Left colon (tissue), 2 donors: ENCODE measurements around the gene ZNF445. TPM values are rescaled to one million over a fixed set of nuclear protein-coding genes. Genes with fewer than 3 reads are reported as not detected.

Experiments
- total RNA-seq, 2 donors: library from RNA; stranded (reverse); fragmentation: NEBNext Ultra II Directional; extraction: Animal tissue kit (Norgen Biotek cat#: 25700); gene quantifications; one replicate each; pipeline ENCODE4 v1.2.1, GENCODE V29; 2021
- donor health status: DM: no; HTN: no; CAD: no.
- donor health status: DM: yes; HTN: yes; CAD: no.

Gene ZNF445
- total RNA-seq, 2 donors from 2014 or later = 13.4 to 14.7 TPM

Other genes with a start within 250 kb of the ZNF445 start
- not detected for gene TOPAZ1, start 235.8 kb downstream of the ZNF445 start, total RNA-seq
- gene TCAIM, start 138.9 kb downstream of the ZNF445 start, total RNA-seq = 10 to 100 TPM; 19.4 to 22.2 TPM
- gene ZKSCAN7, start 77.5 kb upstream of the ZNF445 start, total RNA-seq = 1 to 10 TPM; 1.1 TPM
- gene ZNF660, start 107.3 kb upstream of the ZNF445 start, total RNA-seq = 1 to 10 TPM; 1.2 to 1.5 TPM
- 10 to 100 TPM; 10.1 to 12.5 TPM for gene ZNF197, start 147.4 kb upstream of the ZNF445 start, total RNA-seq
- 1 to 10 TPM; 7.0 to 7.1 TPM for gene ZNF35, start 171.1 kb upstream of the ZNF445 start, total RNA-seq
- 1 to 10 TPM; 2.2 to 3.1 TPM for gene ZNF502, start 235.0 kb upstream of the ZNF445 start, total RNA-seq